ENCODE results near the gene CLEC20A.

Gene CLEC20A

GRCh38 chr1:178529364-178530036, 32.7 kb upstream of the CLEC20A start:
- peak; percentile 9 to 20 for DNase-seq
- Histone ChIP-seq H3K36me3 (no peaks in the 10 kb centered on the region), H3K4me1 (peaks cover 0 to 7% (median 4%) of the 10 kb centered on the region in 4 donors), H3K9me3 (no peaks in the 10 kb centered on the region), H3K27me3 (peaks cover 0 to 9% of the 10 kb centered on the region in 2 donors), H3K27ac (no peak overlapping the region), H3K4me3 (no peak overlapping the region)
- TF ChIP-seq CTCF (IDR thresholded peaks at IDR 0.05), result no peak
- intact Hi-C loops (cut with DNase I; ENCODE audit: low total_unique reads), result no loop called here

- Histone ChIP-seq H3K27ac (no peak overlapping the region), H3K36me3 (no peaks in the 10 kb centered on the region), H3K4me1 (peaks cover 0 to 7% (median 4%) of the 10 kb centered on the region in 4 donors), H3K27me3 (peaks cover 0 to 4% of the 10 kb centered on the region in 2 donors), H3K9me3 (no peaks in the 10 kb centered on the region), H3K4me3 (no peak overlapping the region)
- TF ChIP-seq CTCF (IDR thresholded peaks at IDR 0.05), result no peak
- peak in 1 of 2 donors; percentile 25 for DNase-seq
- intact Hi-C loops (cut with DNase I; ENCODE audit: low total_unique reads), result no loop called here
Observed at GRCh38 chr1:178528953-178529335, 32.2 kb upstream of the CLEC20A start.

GRCh38 chr1:178528228-178528952, 31.6 kb upstream of the CLEC20A start:
- DNase-seq, result peak; percentile 13 to 44
- H3K36me3 ChIP-seq, result no peaks in the 10 kb centered on the region
- intact Hi-C loops (cut with DNase I; ENCODE audit: low total_unique reads), result no loop called here

GRCh38 chr1:178527117-178527516, 30.4 kb upstream of the CLEC20A start:
- Histone ChIP-seq H3K27me3 (peaks cover 0 to 4% of the 10 kb centered on the region in 2 donors), H3K27ac (no peak overlapping the region), H3K36me3 (no peaks in the 10 kb centered on the region), H3K9me3 (no peaks in the 10 kb centered on the region), H3K4me3 (no peak overlapping the region), H3K4me1 (peaks cover 0 to 3% (median 1%) of the 10 kb centered on the region in 4 donors)
- intact Hi-C loops (cut with DNase I; ENCODE audit: low total_unique reads), result no loop called here
- no peak for TF ChIP-seq CTCF (IDR thresholded peaks at IDR 0.05)
- DNase-seq, result peak in 1 of 2 donors; percentile 10

More at GRCh38 chr1:178528228-178528952, 31.6 kb upstream of the CLEC20A start:
- Histone ChIP-seq H3K9me3 (no peaks in the 10 kb centered on the region), H3K27me3 (peaks cover 0 to 4% of the 10 kb centered on the region in 2 donors), H3K27ac (no peak overlapping the region), H3K4me1 (peaks cover 0 to 7% (median 4%) of the 10 kb centered on the region in 4 donors), H3K4me3 (no peak overlapping the region)
- TF ChIP-seq CTCF (IDR thresholded peaks at IDR 0.05), result no peak

- Histone ChIP-seq H3K27ac (no peak overlapping the region), H3K4me1 (no peaks in the 10 kb centered on the region), H3K36me3 (no peaks in the 10 kb centered on the region), H3K9me3 (no peaks in the 10 kb centered on the region), H3K27me3 (no peaks in the 10 kb centered on the region), H3K4me3 (no peak overlapping the region)
- intact Hi-C loops (cut with DNase I; ENCODE audit: low total_unique reads), result no loop called here
- no peak for TF ChIP-seq CTCF (IDR thresholded peaks at IDR 0.05)
- DNase-seq, result peak in 1 of 2 donors; percentile 23
Observed at GRCh38 chr1:178521241-178521640, 24.5 kb upstream of the CLEC20A start.

Data from tibial artery (tissue), 4 donors.